ENCODE data around the gene ANKRD50.

GRCh38 chr4:124632439-124632838, 80.1 kb downstream of the ANKRD50 start:
- TF ChIP-seq CTCF (IDR thresholded peaks at IDR 0.05 in 2 of 3, conservative IDR thresholded peaks at IDR 0.05 in 1 of 3; ENCODE audit: borderline replicate concordance in 1 of 3, insufficient read depth in 1 of 3, low read depth in 2 of 3, low read length in 2 of 3) (no peak), YY1 (IDR thresholded peaks at IDR 0.05; ENCODE audit: extremely low read depth, insufficient replicate concordance, low read depth, low read length) (no peak), MAX (IDR thresholded peaks at IDR 0.05) (no peak), EZH2 (IDR thresholded peaks at IDR 0.05) (no peak), POLR2A (IDR thresholded peaks at IDR 0.05; ENCODE audit: borderline replicate concordance, extremely low read depth, insufficient read depth, insufficient read length) (no peak), RAD21 (IDR thresholded peaks at IDR 0.05; ENCODE audit: low read depth) (no peak), POLR2AphosphoS5 (IDR thresholded peaks at IDR 0.05; ENCODE audit: low read depth, low read length) (no peak), REST (IDR thresholded peaks at IDR 0.05; ENCODE audit: low read depth) (no peak), ZFX (IDR thresholded peaks at IDR 0.05) (no peak), ZBTB33 (IDR thresholded peaks at IDR 0.05; ENCODE audit: extremely low read depth, insufficient replicate concordance, low read length) (no peak), SIN3A (IDR thresholded peaks at IDR 0.05; ENCODE audit: low read depth) (no peak), EGR1 (IDR thresholded peaks at IDR 0.05; ENCODE audit: low read depth) (no peak), ATF3 (IDR thresholded peaks at IDR 0.05) (no peak), CBX3 (IDR thresholded peaks at IDR 0.05; ENCODE audit: low read depth) (no peak)

Data from HCT116 (cell line).